ENCODE data around the gene CXXC5. TPM values are rescaled to one million over a fixed set of nuclear protein-coding genes. Genes with fewer than 3 reads are reported as not detected.
A peak's percentile ranks its signal among the peaks of the same experiment; 100 is the strongest.

CXXC5 gene
- total RNA-seq, 1 donor from 2014 or later, result 75.7 TPM

GRCh38 chr5:139685886-139686285 lies 37.7 kb downstream of the CXXC5 start:
- DNase-seq (no peak), ATAC-seq (peak; percentile 0)
- intact Hi-C loops (cut with micrococcal nuclease), result loop anchor here (5.0 kb wide), 1 partner anchor 49 kb away; no protein-coding TSS in a partner anchor

GRCh38 chr5:139686356-139686705 lies 38.2 kb downstream of the CXXC5 start:
- intact Hi-C loops (cut with micrococcal nuclease), result loop anchor here (5.0 kb wide), 1 partner anchor 49 kb away; no protein-coding TSS in a partner anchor
- no peak for ATAC-seq

GRCh38 chr5:139686706-139687441 lies 38.7 kb downstream of the CXXC5 start:
- intact Hi-C loops (cut with micrococcal nuclease), result loop anchor here (5.0 kb wide), 1 partner anchor 50 kb away; no protein-coding TSS in a partner anchor
- no peak for DNase-seq
- peak; percentile 1 for ATAC-seq

More at GRCh38 chr5:139686356-139686705, 38.2 kb downstream of the CXXC5 start:
- DNase-seq, result no peak

- ATAC-seq, result peak; percentile 47
- peak; percentile 65 for DNase-seq
- intact Hi-C loops (cut with micrococcal nuclease), result loop anchor here (5.0 kb wide), 1 partner anchor 50 kb away; no protein-coding TSS in a partner anchor
Measured at GRCh38 chr5:139687656-139688055, 39.5 kb downstream of the CXXC5 start.

GRCh38 chr5:139688088-139688702 lies 40.0 kb downstream of the CXXC5 start:
- DNase-seq, result no peak
- no peak for ATAC-seq
- intact Hi-C loops (cut with micrococcal nuclease), result loop anchor here (5.0 kb wide), 1 partner anchor 51 kb away; no protein-coding TSS in a partner anchor

- intact Hi-C loops (cut with micrococcal nuclease), result loop anchor here (5.0 kb wide), 1 partner anchor 52 kb away; no protein-coding TSS in a partner anchor
- ATAC-seq, result no peak
- no peak for DNase-seq
Measured at GRCh38 chr5:139688751-139689372, 40.7 kb downstream of the CXXC5 start.

GRCh38 chr5:139689631-139690063 lies 41.5 kb downstream of the CXXC5 start:
- intact Hi-C loops (cut with micrococcal nuclease), result loop anchor here (5.0 kb wide), 1 partner anchor 52 kb away; no protein-coding TSS in a partner anchor
- ATAC-seq (peak; percentile 1), DNase-seq (peak; percentile 47)

- ATAC-seq (peak; percentile 8), DNase-seq (peak; percentile 42)
- intact Hi-C loops (cut with micrococcal nuclease), result no loop called here
Measured at GRCh38 chr5:139690064-139690802, 42.1 kb downstream of the CXXC5 start.

GRCh38 chr5:139690803-139691629 lies 42.9 kb downstream of the CXXC5 start:
- ATAC-seq (no peak), DNase-seq (no peak)
- intact Hi-C loops (cut with micrococcal nuclease), result no loop called here

GRCh38 chr5:139692148-139692547 lies 44.0 kb downstream of the CXXC5 start:
- intact Hi-C loops (cut with micrococcal nuclease), result no loop called here
- no peak for ATAC-seq
- DNase-seq, result no peak

- intact Hi-C loops (cut with micrococcal nuclease), result no loop called here
- DNase-seq, result no peak
- ATAC-seq, result no peak
Measured at GRCh38 chr5:139692679-139693308, 44.6 kb downstream of the CXXC5 start.

- ATAC-seq, result no peak
- DNase-seq, result no peak
- intact Hi-C loops (cut with micrococcal nuclease), result no loop called here
Measured at GRCh38 chr5:139693676-139694364, 45.7 kb downstream of the CXXC5 start.

GRCh38 chr5:139694556-139695177 lies 46.5 kb downstream of the CXXC5 start:
- intact Hi-C loops (cut with micrococcal nuclease), result no loop called here
- DNase-seq (no peak), ATAC-seq (no peak)

GRCh38 chr5:139695178-139695573 lies 47.0 kb downstream of the CXXC5 start:
- DNase-seq (no peak), ATAC-seq (no peak)
- intact Hi-C loops (cut with micrococcal nuclease), result no loop called here

- DNase-seq (peak; percentile 39), ATAC-seq (no peak)
- intact Hi-C loops (cut with micrococcal nuclease), result no loop called here
Measured at GRCh38 chr5:139696167-139696893, 48.2 kb downstream of the CXXC5 start.

GRCh38 chr5:139696894-139697658 lies 48.9 kb downstream of the CXXC5 start:
- intact Hi-C loops (cut with micrococcal nuclease), result no loop called here
- ATAC-seq (peak; percentile 86), DNase-seq (peak; percentile 89)
